K562 (cell line): ENCODE data around the gene ETAA1. TPM values are rescaled to one million over a fixed set of nuclear protein-coding genes. Genes with fewer than 3 reads are reported as not detected.
A peak's percentile ranks its signal among the peaks of the same experiment; 100 is the strongest.

Source experiments
- CCNT2 ChIP-seq: IDR thresholded peaks from 2 replicates; pipeline ENCODE4 v1.6.1; 2011; ENCODE audit warnings: borderline replicate concordance, low read depth, mild to moderate bottlenecking, moderate library complexity, mixed read lengths, low read length; ENCODE audit not compliant: insufficient read length; ENCODE audit errors: extremely low read depth
- CEBPG ChIP-seq, 3 experiments: fragments of 200-800 bp in 1 of 3; sonication (Bioruptor generic) in 1 of 3; sonication (generic) in 1 of 3; formaldehyde crosslinking in 1 of 3; IDR thresholded peaks in 2 of 3; conservative IDR thresholded peaks in 1 of 3; 2 replicates each; pipeline versions ENCODE4 v1.6.1 to v1.8.0; 2016 to 2022; ENCODE audit warnings: missing compliant biosample characterization in 2 of 3, missing genetic modification characterization in 2 of 3, mild to moderate bottlenecking in 1 of 3, missing genetic modification reagents in 1 of 3
- DDX20 ChIP-seq: fragments of 450-650 bp; IDR thresholded peaks from 2 replicates; pipeline ENCODE4 v1.6.1; 2016; ENCODE audit warnings: missing genetic modification characterization, low read depth, mild to moderate bottlenecking, missing compliant biosample characterization, moderate library complexity
- ESRRA ChIP-seq: fragments of 450-650 bp; IDR thresholded peaks from 2 replicates; pipeline ENCODE4 v1.6.1; 2014; ENCODE audit warnings: low read depth, mild to moderate bottlenecking, moderate library complexity, borderline replicate concordance
- FOXA1 ChIP-seq: fragments of 450-650 bp; IDR thresholded peaks from 2 replicates; pipeline ENCODE4 v1.6.1; 2016; ENCODE audit warnings: mild to moderate bottlenecking, borderline replicate concordance
- FOXP1 ChIP-seq: sonication (generic); formaldehyde crosslinking; IDR thresholded peaks from 2 replicates; pipeline ENCODE4 v1.8.0; 2022; ENCODE audit warnings: mild to moderate bottlenecking, missing genetic modification reagents
- HNRNPLL ChIP-seq: fragments of 200-400 bp; formaldehyde crosslinking; IDR thresholded peaks from 2 replicates; pipeline ENCODE4 v1.6.1; 2017; ENCODE audit warnings: low read length, low read depth, mild to moderate bottlenecking; ENCODE audit not compliant: poor library complexity, severe bottlenecking
- KDM5B ChIP-seq: fragments of 200-600 bp; sonication (generic); IDR thresholded peaks from 2 replicates; pipeline ENCODE4 v1.6.1; 2012; ENCODE audit warnings: low read depth, mild to moderate bottlenecking, moderate library complexity, low read length, control low read depth, inconsistent platforms; ENCODE audit not compliant: insufficient replicate concordance
- MAZ ChIP-seq, 2 experiments: fragments of 450-650 bp in 1 of 2; sonication (generic) in 1 of 2; formaldehyde crosslinking; IDR thresholded peaks in 1 of 2; conservative IDR thresholded peaks in 1 of 2; 2 replicates each; pipeline versions ENCODE4 v1.4.0 to v1.5.0; 2020; ENCODE audit warnings: mild to moderate bottlenecking in 1 of 2, missing genetic modification reagents in 1 of 2
- MBD1 ChIP-seq: fragments of 250-450 bp; sonication (Bioruptor Pico); IDR thresholded peaks from 2 replicates; pipeline ENCODE4 v1.8.0; 2022; ENCODE audit warnings: inconsistent platforms
- MCM2 ChIP-seq: fragments of 450-650 bp; IDR thresholded peaks from 2 replicates; pipeline ENCODE4 v1.6.1; 2017; ENCODE audit warnings: low read depth, mild to moderate bottlenecking
- MYC ChIP-seq, 2 experiments: fragments of 250-450 bp in 1 of 2; sonication (Bioruptor Pico) in 1 of 2; IDR thresholded peaks; 2 replicates each; pipeline versions ENCODE4 v1.5.1 to v1.6.1; 2012 to 2021; ENCODE audit warnings: low read depth in 2 of 2, borderline replicate concordance in 1 of 2, improper control_type of control experiment in 1 of 2, low read length in 1 of 2, mild to moderate bottlenecking in 1 of 2, moderate library complexity in 1 of 2
- POLR2AphosphoS5 ChIP-seq: IDR thresholded peaks from 2 replicates; pipeline ENCODE4 v1.6.1; 2011; ENCODE audit warnings: mild to moderate bottlenecking, low read depth, low read length, moderate library complexity; ENCODE audit not compliant: control insufficient read depth, insufficient read depth
- ZBTB17 ChIP-seq: fragments of 450-650 bp; formaldehyde crosslinking; IDR thresholded peaks from 2 replicates; pipeline ENCODE4 v1.4.0; 2020; ENCODE audit warnings: mild to moderate bottlenecking
- ZFX ChIP-seq: sonication (generic); formaldehyde crosslinking; IDR thresholded peaks from 2 replicates; pipeline ENCODE4 v1.8.0; 2022; ENCODE audit warnings: mild to moderate bottlenecking, missing genetic modification reagents, moderate library complexity
- ZNF121 ChIP-seq: sonication (generic); formaldehyde crosslinking; conservative IDR thresholded peaks from 2 replicates; pipeline ENCODE4 v1.8.0; 2022; ENCODE audit warnings: missing genetic modification reagents
- ZNF282 ChIP-seq: sonication (generic); formaldehyde crosslinking; IDR thresholded peaks from 2 replicates; pipeline ENCODE4 v1.8.1; 2023; ENCODE audit warnings: missing genetic modification reagents
- ZNF589 ChIP-seq: fragments of 200-800 bp; sonication (Bioruptor generic); IDR thresholded peaks from 2 replicates; pipeline ENCODE4 v1.6.1; 2016; ENCODE audit warnings: low read depth, missing genetic modification characterization, missing compliant biosample characterization
- ZNF830 ChIP-seq: fragments of 250-450 bp; sonication (Bioruptor Pico); IDR thresholded peaks from 2 replicates; pipeline ENCODE4 v1.5.0; 2021; ENCODE audit warnings: mild to moderate bottlenecking
- polyA plus RNA-seq, 8 experiments: library from polyadenylated mRNA; depleted of rRNA in 4 of 8; stranded (reverse) in 5 of 8; unstranded in 3 of 8; fragments of >200 nt; fragmentation: Nextera tagmentation in 2 of 8; fragmentation: Illumina TruSeq in 1 of 8; extraction: Ambion mirVana in 2 of 8; extraction: Trizol in 1 of 8; gene quantifications; 2 replicates each; pipeline versions ENCODE4 v1.2.1 to v1.2.3, GENCODE V29; 2011 to 2014; ENCODE audit warnings: inconsistent platforms in 1 of 8, missing spikeins in 1 of 8
- total RNA-seq, 7 experiments: library from RNA; depleted of rRNA in 6 of 7; stranded (reverse); fragments of >200 nt in 6 of 7; fragmentation: Illumina TruSeq in 2 of 7; extraction: Trizol in 2 of 7; gene quantifications; 2 replicates each; pipeline versions ENCODE4 v1.2.1 to v1.2.3, GENCODE V29; 2011 to 2021; ENCODE audit warnings: low replicate concordance in 1 of 7
- TF ChIP-seq, protein P1 (sequence below): sonication (generic); formaldehyde crosslinking; IDR thresholded peaks from 2 replicates; pipeline ENCODE4 v1.8.0; 2022; ENCODE audit warnings: missing genetic modification reagents, mild to moderate bottlenecking, moderate library complexity, borderline replicate concordance
- TF ChIP-seq, protein P2 (sequence below): fragments of 450-650 bp; formaldehyde crosslinking; IDR thresholded peaks from 2 replicates; pipeline ENCODE4 v1.4.0; 2022; ENCODE audit warnings: mild to moderate bottlenecking, moderate library complexity

The ETAA1 gene
- total and polyA plus RNA-seq, 9 of the 15 experiments (the other 6 are each of a cell fraction or from before 2014, with no cell fraction given): 2.7 to 17.4 (median 10.5) TPM

DNA sequence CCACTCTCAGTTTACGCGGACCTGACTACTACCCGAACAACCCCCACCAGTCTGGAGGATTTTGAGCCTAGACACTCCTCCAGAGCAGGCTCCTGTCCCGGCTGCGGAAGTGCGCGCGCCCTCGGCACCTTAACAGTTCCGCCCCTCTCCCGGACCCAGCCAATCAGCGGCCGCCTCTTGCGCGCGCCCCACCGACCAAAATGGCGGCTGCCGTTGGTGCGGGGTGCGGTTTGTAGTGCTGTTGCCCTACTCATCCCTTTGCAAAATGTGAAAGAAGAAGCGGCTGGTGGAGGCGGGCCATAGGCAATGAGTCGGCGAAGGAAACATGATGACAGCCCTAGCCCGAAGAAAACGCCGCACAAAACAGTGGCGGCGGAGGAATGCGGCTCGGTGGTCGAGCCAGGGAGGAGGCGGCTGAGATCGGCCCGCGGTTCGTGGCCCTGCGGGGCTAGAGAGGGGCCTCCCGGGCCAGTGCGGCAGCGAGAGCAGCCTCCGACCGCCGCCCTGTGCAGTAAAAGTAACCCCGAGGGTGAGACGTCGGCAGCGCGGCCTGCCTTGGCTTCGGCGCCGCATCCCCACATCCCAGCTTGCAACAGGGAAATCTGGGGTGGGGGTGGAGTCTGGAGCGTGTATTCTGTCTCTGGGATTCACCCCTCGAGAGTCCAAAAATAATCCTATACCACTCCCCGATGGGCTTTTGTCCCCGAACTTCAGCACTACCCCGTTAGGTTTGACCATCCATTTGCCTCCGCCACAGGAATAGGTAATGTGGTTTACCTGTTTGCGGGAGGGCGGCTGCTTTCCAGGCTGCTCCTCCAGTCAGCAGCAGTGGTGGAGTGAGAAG is at the start of gene ETAA1 (continued):
- TF ChIP-seq MCM2 (no peak), ESRRA (no peak), ZNF121 (CRISPR knock-in tag) (no peak), CCNT2 (no peak), ZNF589 (CRISPR knock-in tag) (no peak), ZBTB17 (CRISPR knock-in tag) (0 out of 2 replicates have a peak, but pooled peaks have one; percentile 16), MAZ (CRISPR knock-in tag; conservative IDR thresholded peaks at IDR 0.05 in 1 of 2, IDR thresholded peaks at IDR 0.05 in 1 of 2) (peak; percentile 60 to 66; a peak in 3 of 4 replicates), CEBPG (CRISPR knock-in tag; IDR thresholded peaks at IDR 0.05) (no peak), CEBPG (tag; conservative IDR thresholded peaks at IDR 0.05 in 1 of 2, IDR thresholded peaks at IDR 0.05 in 1 of 2) (0 out of 4 replicates have a peak, but pooled peaks of 1 of the 2 experiments have one; percentile 10), POLR2AphosphoS5 (peak; percentile 89), ZNF282 (no peak), HNRNPLL (peak; percentile 18), KDM5B (peak; percentile 68), ZFX (CRISPR knock-in tag) (peak; percentile 90), FOXA1 (no peak), MBD1 (CRISPR knock-in tag) (no peak), MYC (IDR thresholded peaks at IDR 0.05; ENCODE audit: low read depth, low read length) (no peak), MYC (CRISPR knock-in tag; IDR thresholded peaks at IDR 0.05; ENCODE audit: borderline replicate concordance, low read depth) (peak; percentile 42; the same call in 1 of the 2 replicates), ZNF830 (no peak), FOXP1 (0 out of 2 replicates have a peak, but pooled peaks have one; percentile 59), DDX20 (tag) (no peak)
- TF ChIP-seq, protein P1, sequence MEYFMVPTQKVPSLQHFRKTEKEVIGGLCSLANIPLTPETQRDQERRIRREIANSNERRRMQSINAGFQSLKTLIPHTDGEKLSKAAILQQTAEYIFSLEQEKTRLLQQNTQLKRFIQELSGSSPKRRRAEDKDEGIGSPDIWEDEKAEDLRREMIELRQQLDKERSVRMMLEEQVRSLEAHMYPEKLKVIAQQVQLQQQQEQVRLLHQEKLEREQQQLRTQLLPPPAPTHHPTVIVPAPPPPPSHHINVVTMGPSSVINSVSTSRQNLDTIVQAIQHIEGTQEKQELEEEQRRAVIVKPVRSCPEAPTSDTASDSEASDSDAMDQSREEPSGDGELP: peak; percentile 23; the same call in 1 of the 2 replicates
- TF ChIP-seq, protein P2, sequence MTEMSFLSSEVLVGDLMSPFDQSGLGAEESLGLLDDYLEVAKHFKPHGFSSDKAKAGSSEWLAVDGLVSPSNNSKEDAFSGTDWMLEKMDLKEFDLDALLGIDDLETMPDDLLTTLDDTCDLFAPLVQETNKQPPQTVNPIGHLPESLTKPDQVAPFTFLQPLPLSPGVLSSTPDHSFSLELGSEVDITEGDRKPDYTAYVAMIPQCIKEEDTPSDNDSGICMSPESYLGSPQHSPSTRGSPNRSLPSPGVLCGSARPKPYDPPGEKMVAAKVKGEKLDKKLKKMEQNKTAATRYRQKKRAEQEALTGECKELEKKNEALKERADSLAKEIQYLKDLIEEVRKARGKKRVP: no peak
